ENCODE measurements around the gene ACTN3.

DNA sequence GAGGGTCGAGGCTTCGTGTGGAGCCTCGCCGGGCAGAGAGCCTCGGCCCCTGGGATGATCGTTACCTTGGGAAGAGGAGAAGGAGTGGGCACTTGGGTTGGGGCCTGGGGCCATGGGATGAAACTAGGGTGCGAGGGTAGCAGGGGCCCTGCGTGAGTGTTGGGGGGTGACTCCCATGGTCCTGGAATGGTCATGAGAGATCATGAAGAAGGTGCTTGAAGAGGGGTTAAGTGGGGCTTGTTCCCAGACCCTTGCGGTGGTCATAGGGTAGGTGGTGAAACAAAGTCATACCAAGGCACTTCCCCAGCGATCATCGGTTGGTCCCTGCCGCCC lies 46.6 kb downstream of the ACTN3 start:
- TF ChIP-seq, protein P1, sequence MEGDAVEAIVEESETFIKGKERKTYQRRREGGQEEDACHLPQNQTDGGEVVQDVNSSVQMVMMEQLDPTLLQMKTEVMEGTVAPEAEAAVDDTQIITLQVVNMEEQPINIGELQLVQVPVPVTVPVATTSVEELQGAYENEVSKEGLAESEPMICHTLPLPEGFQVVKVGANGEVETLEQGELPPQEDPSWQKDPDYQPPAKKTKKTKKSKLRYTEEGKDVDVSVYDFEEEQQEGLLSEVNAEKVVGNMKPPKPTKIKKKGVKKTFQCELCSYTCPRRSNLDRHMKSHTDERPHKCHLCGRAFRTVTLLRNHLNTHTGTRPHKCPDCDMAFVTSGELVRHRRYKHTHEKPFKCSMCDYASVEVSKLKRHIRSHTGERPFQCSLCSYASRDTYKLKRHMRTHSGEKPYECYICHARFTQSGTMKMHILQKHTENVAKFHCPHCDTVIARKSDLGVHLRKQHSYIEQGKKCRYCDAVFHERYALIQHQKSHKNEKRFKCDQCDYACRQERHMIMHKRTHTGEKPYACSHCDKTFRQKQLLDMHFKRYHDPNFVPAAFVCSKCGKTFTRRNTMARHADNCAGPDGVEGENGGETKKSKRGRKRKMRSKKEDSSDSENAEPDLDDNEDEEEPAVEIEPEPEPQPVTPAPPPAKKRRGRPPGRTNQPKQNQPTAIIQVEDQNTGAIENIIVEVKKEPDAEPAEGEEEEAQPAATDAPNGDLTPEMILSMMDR (conservative IDR thresholded peaks at IDR 0.05; ENCODE audit: low read length), result no peak
- TF ChIP-seq EZH2phosphoT487 (IDR thresholded peaks at IDR 0.05; ENCODE audit: borderline replicate concordance), result no peak
